SIG-M5 (cell line): ENCODE measurements around the gene CYP26A1.

ENCODE experiments used
- DNase-seq: peaks from one replicate; lab custom pipeline; 2025; lab: John Stamatoyannopoulos, UW

CYP26A1 gene

GRCh38 chr10:93064874-93065660 is 8.6 kb upstream of the CYP26A1 start:
- no peak for DNase-seq

- no peak for DNase-seq
Observed at GRCh38 chr10:93065675-93066543, 7.8 kb upstream of the CYP26A1 start.

- no peak for DNase-seq
Observed at GRCh38 chr10:93066544-93066913, 7.2 kb upstream of the CYP26A1 start.

- DNase-seq, result no peak
Observed at GRCh38 chr10:93067443-93068365, 6.0 kb upstream of the CYP26A1 start.

- no peak for DNase-seq
Observed at GRCh38 chr10:93068411-93069244, 5.1 kb upstream of the CYP26A1 start.

- DNase-seq, result no peak
Observed at GRCh38 chr10:93069245-93069561, 4.5 kb upstream of the CYP26A1 start.

GRCh38 chr10:93070378-93071176 is 3.1 kb upstream of the CYP26A1 start:
- DNase-seq, result no peak

- DNase-seq, result no peak
Observed at GRCh38 chr10:93071177-93071472, 2.6 kb upstream of the CYP26A1 start.

GRCh38 chr10:93071674-93072224 is 1.9 kb upstream of the CYP26A1 start:
- DNase-seq, result no peak

GRCh38 chr10:93072225-93072712 is 1.4 kb upstream of the CYP26A1 start:
- DNase-seq, result no peak

GRCh38 chr10:93072713-93073538 is 767 bp upstream of the CYP26A1 start:
- no peak for DNase-seq

GRCh38 chr10:93074147-93074596 is 479 bp downstream of the CYP26A1 start:
- DNase-seq, result no peak

- DNase-seq, result no peak
Observed at GRCh38 chr10:93074597-93075368, 1.1 kb downstream of the CYP26A1 start.

- DNase-seq, result no peak
Observed at GRCh38 chr10:93075369-93076221, 1.9 kb downstream of the CYP26A1 start.

GRCh38 chr10:93076871-93077270 is 3.2 kb downstream of the CYP26A1 start:
- no peak for DNase-seq

GRCh38 chr10:93077860-93078337 is 4.2 kb downstream of the CYP26A1 start:
- no peak for DNase-seq

GRCh38 chr10:93079663-93080349 is 6.1 kb downstream of the CYP26A1 start:
- DNase-seq, result no peak
